ENCODE data around the gene PRKN. TPM values are rescaled to one million over a fixed set of nuclear protein-coding genes. Genes with fewer than 3 reads are reported as not detected.
A peak's percentile ranks its signal among the peaks of the same experiment; 100 is the strongest.

The PRKN gene
- total RNA-seq, 2 donors from 2014 or later = 15.7 to 19.3 TPM

DNA sequence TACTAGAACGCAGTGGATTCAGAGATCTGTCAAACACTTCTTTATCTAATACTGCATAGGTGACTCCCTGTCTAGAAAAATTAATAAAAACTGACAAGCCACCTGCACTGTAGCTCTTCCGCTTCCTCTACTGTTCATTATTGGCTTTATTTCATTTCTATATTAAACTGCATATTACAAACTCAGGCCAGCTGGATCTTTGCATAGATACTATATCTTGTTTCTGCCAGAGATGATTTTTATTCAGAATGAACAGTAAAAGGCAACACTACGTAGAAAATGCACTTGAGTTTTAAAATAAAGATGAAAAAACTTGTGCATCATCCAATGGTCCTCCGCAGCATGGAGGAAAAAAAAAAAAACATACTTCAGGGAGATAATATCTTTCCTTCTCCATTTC lies 508.3 kb downstream of the PRKN start:
- Histone ChIP-seq H3K4me3 (no peak overlapping the region), H3K4me1 (no peaks in the 10 kb centered on the region), H3K9me3 (no peaks in the 10 kb centered on the region), H3K27ac (no peak overlapping the region), H3K27me3 (no peaks in the 10 kb centered on the region), H3K36me3 (no peaks in the 10 kb centered on the region)
- no peak for DNase-seq (ENCODE audit: low spot score)
- TF ChIP-seq, protein P1, sequence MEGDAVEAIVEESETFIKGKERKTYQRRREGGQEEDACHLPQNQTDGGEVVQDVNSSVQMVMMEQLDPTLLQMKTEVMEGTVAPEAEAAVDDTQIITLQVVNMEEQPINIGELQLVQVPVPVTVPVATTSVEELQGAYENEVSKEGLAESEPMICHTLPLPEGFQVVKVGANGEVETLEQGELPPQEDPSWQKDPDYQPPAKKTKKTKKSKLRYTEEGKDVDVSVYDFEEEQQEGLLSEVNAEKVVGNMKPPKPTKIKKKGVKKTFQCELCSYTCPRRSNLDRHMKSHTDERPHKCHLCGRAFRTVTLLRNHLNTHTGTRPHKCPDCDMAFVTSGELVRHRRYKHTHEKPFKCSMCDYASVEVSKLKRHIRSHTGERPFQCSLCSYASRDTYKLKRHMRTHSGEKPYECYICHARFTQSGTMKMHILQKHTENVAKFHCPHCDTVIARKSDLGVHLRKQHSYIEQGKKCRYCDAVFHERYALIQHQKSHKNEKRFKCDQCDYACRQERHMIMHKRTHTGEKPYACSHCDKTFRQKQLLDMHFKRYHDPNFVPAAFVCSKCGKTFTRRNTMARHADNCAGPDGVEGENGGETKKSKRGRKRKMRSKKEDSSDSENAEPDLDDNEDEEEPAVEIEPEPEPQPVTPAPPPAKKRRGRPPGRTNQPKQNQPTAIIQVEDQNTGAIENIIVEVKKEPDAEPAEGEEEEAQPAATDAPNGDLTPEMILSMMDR (IDR thresholded peaks at IDR 0.05) = no peak

DNA sequence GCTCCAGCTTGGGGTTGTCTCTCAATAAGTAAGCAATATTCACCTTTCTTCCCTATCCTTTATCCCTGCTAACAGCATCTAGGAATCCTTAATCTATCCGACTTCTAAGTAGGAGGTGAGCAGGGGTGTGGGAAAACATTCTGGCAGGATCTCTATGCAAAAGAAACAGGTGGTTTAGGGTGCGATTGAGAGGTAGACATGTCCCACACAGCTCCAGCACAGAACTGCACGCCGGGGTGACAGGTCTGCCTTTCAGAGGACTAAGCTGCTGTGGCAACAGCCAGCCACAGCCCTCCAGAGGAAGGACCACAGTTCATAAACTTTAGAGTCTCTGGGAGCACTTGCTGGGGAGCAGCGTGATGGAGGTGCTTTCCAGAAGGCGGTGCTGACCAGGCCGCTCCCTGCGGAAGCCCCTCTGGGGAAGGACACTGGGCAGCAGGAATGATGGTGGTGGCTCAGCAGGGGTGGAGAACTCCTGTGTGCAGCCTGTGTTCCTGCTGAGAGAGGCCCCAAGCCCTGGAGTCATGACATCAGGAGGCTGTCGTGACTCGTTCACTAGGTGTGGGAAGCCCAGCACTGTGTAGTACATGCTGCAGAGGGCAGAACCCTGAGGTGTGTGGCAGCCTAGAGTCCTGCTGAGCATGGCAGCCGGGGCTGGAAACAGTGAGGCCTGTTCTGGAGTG lies 509.6 kb downstream of the PRKN start:
- DNase-seq (ENCODE audit: low spot score) = no peak
- Histone ChIP-seq H3K4me3 (no peak overlapping the region), H3K27me3 (no peaks in the 10 kb centered on the region), H3K9me3 (no peaks in the 10 kb centered on the region), H3K36me3 (no peaks in the 10 kb centered on the region), H3K27ac (no peak overlapping the region), H3K4me1 (no peaks in the 10 kb centered on the region)
- TF ChIP-seq, protein P1 (IDR thresholded peaks at IDR 0.05) = no peak

DNA sequence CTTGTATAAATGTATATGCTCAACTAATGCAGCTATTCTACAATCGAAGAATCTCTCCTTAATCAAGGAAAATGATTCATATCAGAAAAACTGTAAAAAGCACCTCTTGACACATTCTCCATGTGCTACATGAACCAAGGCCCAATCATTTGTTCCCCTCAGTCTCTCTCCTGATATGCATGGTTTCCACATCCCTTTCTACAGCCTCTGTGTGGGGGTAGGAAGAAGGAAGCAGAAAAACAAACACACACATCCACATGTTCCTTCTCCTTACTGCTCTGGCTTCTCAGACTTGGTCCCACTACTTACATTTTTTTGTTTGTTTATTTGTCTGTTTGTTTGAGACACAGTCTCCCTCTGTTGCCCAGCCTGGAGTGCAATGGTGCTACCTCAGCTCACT lies 510.5 kb downstream of the PRKN start:
- no peak for DNase-seq (ENCODE audit: low spot score)
- Histone ChIP-seq H3K4me1 (no peaks in the 10 kb centered on the region), H3K36me3 (no peaks in the 10 kb centered on the region), H3K4me3 (no peak overlapping the region), H3K27ac (no peak overlapping the region), H3K9me3 (no peaks in the 10 kb centered on the region), H3K27me3 (no peaks in the 10 kb centered on the region)
- TF ChIP-seq, protein P1 (IDR thresholded peaks at IDR 0.05) = no peak

DNA sequence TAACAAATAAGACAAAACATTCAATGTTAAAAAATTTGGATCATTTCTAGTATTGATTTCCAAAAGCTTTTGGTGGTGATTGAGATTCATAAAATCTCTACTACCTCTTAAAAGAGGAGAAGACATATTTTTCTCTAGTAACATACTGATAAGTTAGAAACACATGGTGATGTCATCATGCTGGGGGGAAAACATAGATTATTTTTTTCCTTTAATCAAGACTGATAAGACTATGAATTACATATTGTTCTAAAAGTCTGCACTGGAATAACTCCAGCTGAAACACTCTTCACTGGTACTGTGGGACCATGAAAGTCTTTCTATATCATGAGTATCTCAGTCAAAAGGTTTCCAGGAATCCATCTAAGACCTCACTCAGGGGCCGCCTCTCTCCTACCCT lies 515.8 kb downstream of the PRKN start:
- TF ChIP-seq, protein P1 (IDR thresholded peaks at IDR 0.05) = no peak
- no peaks in the 10 kb centered on the region for H3K9me3 ChIP-seq
- DNase-seq (ENCODE audit: low spot score) = no peak
- no peak overlapping the region for H3K27ac ChIP-seq
- no peaks in the 10 kb centered on the region for H3K36me3 ChIP-seq
- no peaks in the 10 kb centered on the region for H3K4me1 ChIP-seq
- H3K27me3 ChIP-seq = no peaks in the 10 kb centered on the region
- H3K4me3 ChIP-seq = no peak overlapping the region

DNA sequence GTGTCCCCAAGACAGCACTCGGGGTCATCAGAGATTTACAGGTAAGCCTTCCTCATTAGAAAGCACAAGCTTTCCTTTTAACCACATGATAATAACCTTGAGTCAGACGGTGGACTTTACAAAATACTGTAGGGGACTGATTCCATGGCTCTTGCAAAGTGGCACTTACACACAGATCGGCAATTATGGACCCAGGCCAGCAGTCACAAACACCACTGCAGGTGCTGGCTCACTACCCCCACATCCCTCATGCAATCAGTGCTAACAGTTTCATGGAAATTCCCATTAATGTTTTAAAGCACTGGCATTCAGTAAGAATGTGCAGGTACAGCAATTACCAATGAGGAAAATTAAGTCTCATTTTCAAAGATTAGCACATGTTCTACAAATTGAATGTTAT lies 516.5 kb downstream of the PRKN start:
- no peak for DNase-seq (ENCODE audit: low spot score)
- H3K27ac ChIP-seq = no peak overlapping the region
- no peaks in the 10 kb centered on the region for H3K27me3 ChIP-seq
- TF ChIP-seq, protein P1 (IDR thresholded peaks at IDR 0.05) = no peak
- no peaks in the 10 kb centered on the region for H3K4me1 ChIP-seq
- H3K36me3 ChIP-seq = no peaks in the 10 kb centered on the region
- no peak overlapping the region for H3K4me3 ChIP-seq
- H3K9me3 ChIP-seq = no peaks in the 10 kb centered on the region

DNA sequence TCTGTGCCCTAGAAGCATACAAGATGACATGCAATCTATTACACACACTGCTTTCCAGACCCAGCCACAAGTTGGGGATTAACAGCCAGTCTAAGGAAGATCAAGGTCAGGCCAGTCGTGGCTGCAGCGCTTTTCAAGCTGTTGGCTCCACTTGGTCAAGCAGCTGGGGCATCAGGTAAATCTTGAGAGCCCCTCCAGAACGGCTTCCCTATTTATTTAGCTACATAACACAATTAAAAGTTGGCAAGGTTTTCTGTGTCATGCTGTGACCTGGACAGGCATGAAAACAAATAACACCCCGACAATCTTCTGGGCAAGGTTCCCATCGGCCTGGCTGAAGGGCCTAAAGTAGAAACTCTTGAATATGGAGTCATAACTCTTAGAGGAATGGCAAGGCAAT lies 524.3 kb downstream of the PRKN start:
- DNase-seq (ENCODE audit: low spot score) = no peak
- Histone ChIP-seq H3K9me3 (no peaks in the 10 kb centered on the region), H3K27me3 (no peaks in the 10 kb centered on the region), H3K27ac (peak overlapping the region in 1 of 2 donors; percentile 34), H3K4me1 (peaks cover 0 to 23% of the 10 kb centered on the region in 2 donors), H3K4me3 (no peak overlapping the region), H3K36me3 (no peaks in the 10 kb centered on the region)
- TF ChIP-seq, protein P1 (IDR thresholded peaks at IDR 0.05) = no peak
